Measurements from ENCODE around the gene TNFRSF8. TPM values are rescaled to one million over a fixed set of nuclear protein-coding genes. Genes with fewer than 3 reads are reported as not detected.

Gene TNFRSF8
- total and polyA plus RNA-seq, 9 of the 15 experiments (the other 6 are each of a cell fraction or from before 2014, with no cell fraction given) = 3.5 to 38.4 (median 17.1) TPM

DNA sequence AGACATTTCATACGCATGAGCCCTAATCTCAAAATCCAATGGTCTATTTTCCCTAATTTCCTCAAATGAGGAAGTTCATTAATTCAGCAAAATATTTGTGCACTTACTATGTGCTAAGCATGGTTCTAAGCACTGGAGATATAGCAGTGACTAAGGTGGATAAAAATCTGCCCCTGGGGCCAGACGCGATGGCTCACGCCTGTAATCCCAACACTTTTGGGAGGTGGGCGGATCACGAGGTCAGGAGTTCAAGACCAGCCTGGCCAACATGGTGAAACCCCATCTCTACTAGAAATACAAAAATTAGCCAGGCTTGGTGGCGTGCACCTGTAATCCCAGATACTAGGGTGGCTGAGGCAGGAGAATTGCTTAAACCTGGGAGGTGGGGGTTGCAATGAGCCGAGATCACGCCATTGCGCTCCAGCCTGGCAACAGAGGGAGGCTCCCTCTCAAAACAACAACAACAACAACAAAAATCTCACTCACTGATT, 48.1 kb upstream of the TNFRSF8 start (continued):
- TF ChIP-seq POLR2H (tag; IDR thresholded peaks at IDR 0.05; ENCODE audit: low read depth) (peak; percentile 98), HNRNPUL1 (IDR thresholded peaks at IDR 0.05; ENCODE audit: low read length) (no peak), TEAD4 (IDR thresholded peaks at IDR 0.05; ENCODE audit: low read length) (peak; percentile 43; the same call in 1 of the 2 replicates), TEAD4 (CRISPR knock-in tag; IDR thresholded peaks at IDR 0.05; ENCODE audit: borderline replicate concordance) (no peak), SMAD4 (CRISPR knock-in tag; conservative IDR thresholded peaks at IDR 0.05) (0 out of 2 replicates have a peak, but pooled peaks have one; percentile 53), BRD4 (IDR thresholded peaks at IDR 0.05) (0 out of 2 replicates have a peak, but pooled peaks have one; percentile 53), ZZZ3 (IDR thresholded peaks at IDR 0.05) (no peak), CTBP1 (IDR thresholded peaks at IDR 0.05; ENCODE audit: borderline replicate concordance) (peak; percentile 36; the same call in 1 of the 2 replicates), NR1H2 (CRISPR knock-in tag; IDR thresholded peaks at IDR 0.05) (no peak), EP400 (IDR thresholded peaks at IDR 0.05) (peak; percentile 31; the same call in 1 of the 2 replicates), BDP1 (IDR thresholded peaks at IDR 0.05; ENCODE audit: insufficient read depth, insufficient read length) (peak; percentile 36), CCNT2 (IDR thresholded peaks at IDR 0.05; ENCODE audit: borderline replicate concordance, extremely low read depth, insufficient read length, low read depth, low read length) (no peak), ERF (CRISPR knock-in tag; IDR thresholded peaks at IDR 0.05) (0 out of 2 replicates have a peak, but pooled peaks have one; percentile 2), NR2C1 (IDR thresholded peaks at IDR 0.05) (peak; percentile 55; the same call in 1 of the 2 replicates), NR2C1 (tag; IDR thresholded peaks at IDR 0.05) (peak; percentile 61; the same call in 1 of the 2 replicates), ZBTB1 (CRISPR knock-in tag; IDR thresholded peaks at IDR 0.05; ENCODE audit: borderline replicate concordance, low read depth) (no peak), FOXJ2 (tag; IDR thresholded peaks at IDR 0.05) (peak; percentile 73), CBFA2T3 (IDR thresholded peaks at IDR 0.05) (peak; percentile 43), MAFK (IDR thresholded peaks at IDR 0.05; ENCODE audit: low read length) (no peak), TFE3 (CRISPR knock-in tag; IDR thresholded peaks at IDR 0.05) (peak; percentile 65), FOSL1 (tag; conservative IDR thresholded peaks at IDR 0.05) (peak; percentile 77), TOE1 (IDR thresholded peaks at IDR 0.05; ENCODE audit: borderline replicate concordance) (peak; percentile 81; the same call in 1 of the 2 replicates), TOE1 (CRISPR knock-in tag; IDR thresholded peaks at IDR 0.05; ENCODE audit: borderline replicate concordance, low read depth) (no peak), ZNF133 (CRISPR knock-in tag; IDR thresholded peaks at IDR 0.05) (no peak)
- TF ChIP-seq, protein P1, sequence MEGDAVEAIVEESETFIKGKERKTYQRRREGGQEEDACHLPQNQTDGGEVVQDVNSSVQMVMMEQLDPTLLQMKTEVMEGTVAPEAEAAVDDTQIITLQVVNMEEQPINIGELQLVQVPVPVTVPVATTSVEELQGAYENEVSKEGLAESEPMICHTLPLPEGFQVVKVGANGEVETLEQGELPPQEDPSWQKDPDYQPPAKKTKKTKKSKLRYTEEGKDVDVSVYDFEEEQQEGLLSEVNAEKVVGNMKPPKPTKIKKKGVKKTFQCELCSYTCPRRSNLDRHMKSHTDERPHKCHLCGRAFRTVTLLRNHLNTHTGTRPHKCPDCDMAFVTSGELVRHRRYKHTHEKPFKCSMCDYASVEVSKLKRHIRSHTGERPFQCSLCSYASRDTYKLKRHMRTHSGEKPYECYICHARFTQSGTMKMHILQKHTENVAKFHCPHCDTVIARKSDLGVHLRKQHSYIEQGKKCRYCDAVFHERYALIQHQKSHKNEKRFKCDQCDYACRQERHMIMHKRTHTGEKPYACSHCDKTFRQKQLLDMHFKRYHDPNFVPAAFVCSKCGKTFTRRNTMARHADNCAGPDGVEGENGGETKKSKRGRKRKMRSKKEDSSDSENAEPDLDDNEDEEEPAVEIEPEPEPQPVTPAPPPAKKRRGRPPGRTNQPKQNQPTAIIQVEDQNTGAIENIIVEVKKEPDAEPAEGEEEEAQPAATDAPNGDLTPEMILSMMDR (IDR thresholded peaks at IDR 0.05 in 2 of 3, conservative IDR thresholded peaks at IDR 0.05 in 1 of 3; ENCODE audit: insufficient read depth in 2 of 3, low read depth in 1 of 3, low read length in 3 of 3) = no peak
- TF ChIP-seq, protein P2, sequence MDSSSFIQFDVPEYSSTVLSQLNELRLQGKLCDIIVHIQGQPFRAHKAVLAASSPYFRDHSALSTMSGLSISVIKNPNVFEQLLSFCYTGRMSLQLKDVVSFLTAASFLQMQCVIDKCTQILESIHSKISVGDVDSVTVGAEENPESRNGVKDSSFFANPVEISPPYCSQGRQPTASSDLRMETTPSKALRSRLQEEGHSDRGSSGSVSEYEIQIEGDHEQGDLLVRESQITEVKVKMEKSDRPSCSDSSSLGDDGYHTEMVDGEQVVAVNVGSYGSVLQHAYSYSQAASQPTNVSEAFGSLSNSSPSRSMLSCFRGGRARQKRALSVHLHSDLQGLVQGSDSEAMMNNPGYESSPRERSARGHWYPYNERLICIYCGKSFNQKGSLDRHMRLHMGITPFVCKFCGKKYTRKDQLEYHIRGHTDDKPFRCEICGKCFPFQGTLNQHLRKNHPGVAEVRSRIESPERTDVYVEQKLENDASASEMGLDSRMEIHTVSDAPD (CRISPR knock-in tag; IDR thresholded peaks at IDR 0.05) = 0 out of 2 replicates have a peak, but pooled peaks have one; percentile 22
